HepG2 (cell line): ENCODE measurements around the gene CPNE5. TPM values are rescaled to one million over a fixed set of nuclear protein-coding genes. Genes with fewer than 3 reads are reported as not detected.

ENCODE experiments used
- ARNT2 ChIP-seq: sonication (generic); formaldehyde crosslinking; IDR thresholded peaks from 2 replicates; pipeline ENCODE4 v1.8.0; 2022; ENCODE audit warnings: mild to moderate bottlenecking, low read depth, missing genetic modification reagents, moderate library complexity
- CTCF ChIP-seq: sonication (generic); formaldehyde crosslinking; IDR thresholded peaks from 2 replicates; pipeline ENCODE4 v1.5.0; 2020; ENCODE audit warnings: mild to moderate bottlenecking, missing genetic modification reagents, moderate library complexity
- FUBP1 ChIP-seq: sonication (generic); formaldehyde crosslinking; IDR thresholded peaks from 2 replicates; pipeline ENCODE4 v1.5.1; 2020; ENCODE audit warnings: missing genetic modification reagents, mild to moderate bottlenecking, borderline replicate concordance
- GMEB1 ChIP-seq: sonication (generic); formaldehyde crosslinking; IDR thresholded peaks from 2 replicates; pipeline ENCODE4 v1.5.1; 2020; ENCODE audit warnings: missing genetic modification reagents, mild to moderate bottlenecking, borderline replicate concordance
- HIC2 ChIP-seq: sonication (generic); formaldehyde crosslinking; IDR thresholded peaks from 2 replicates; pipeline ENCODE4 v1.9.0; 2022; ENCODE audit warnings: low read depth, missing genetic modification reagents
- JUND ChIP-seq: sonication (generic); formaldehyde crosslinking; IDR thresholded peaks from 2 replicates; pipeline ENCODE4 v1.8.0; 2022; ENCODE audit warnings: mild to moderate bottlenecking, missing genetic modification reagents
- MXD3 ChIP-seq: IDR thresholded peaks from 2 replicates; pipeline ENCODE4 v1.6.1; 2016; ENCODE audit warnings: mild to moderate bottlenecking, missing biosample characterization, missing genetic modification reagents
- PHF8 ChIP-seq: sonication (generic); formaldehyde crosslinking; IDR thresholded peaks from 2 replicates; pipeline ENCODE4 v1.5.0; 2020; ENCODE audit warnings: missing genetic modification reagents
- SRF ChIP-seq: IDR thresholded peaks from 2 replicates; pipeline ENCODE4 v1.6.1; 2011; ENCODE audit warnings: mild to moderate bottlenecking, low read depth, low read length, moderate library complexity
- SRSF1 ChIP-seq: fragments of 200-400 bp; formaldehyde crosslinking; optimal IDR thresholded peaks from 2 replicates; pipeline ENCODE3; 2017; ENCODE audit warnings: mild to moderate bottlenecking, low read depth, low read length, moderate library complexity
- STAT6 ChIP-seq: sonication (generic); formaldehyde crosslinking; IDR thresholded peaks from 2 replicates; pipeline ENCODE4 v1.4.0; 2020; ENCODE audit warnings: missing genetic modification reagents, mild to moderate bottlenecking, borderline replicate concordance
- TAF15 ChIP-seq: fragments of 200-400 bp; formaldehyde crosslinking; IDR thresholded peaks from one replicate; pipeline ENCODE4 v1.6.1; 2018; ENCODE audit warnings: mild to moderate bottlenecking, low read depth, low read length; ENCODE audit not compliant: poor library complexity, severe bottlenecking
- TARDBP ChIP-seq: sonication (generic); formaldehyde crosslinking; IDR thresholded peaks from 2 replicates; pipeline ENCODE4 v1.8.0; 2022; ENCODE audit warnings: mild to moderate bottlenecking, missing genetic modification reagents
- ZNF329 ChIP-seq: sonication (generic); formaldehyde crosslinking; IDR thresholded peaks from 2 replicates; pipeline ENCODE4 v1.9.0; 2021; ENCODE audit warnings: low read depth, mild to moderate bottlenecking, missing genetic modification reagents
- ZSCAN9 ChIP-seq: IDR thresholded peaks from 2 replicates; pipeline ENCODE4 v1.6.1; 2016; ENCODE audit warnings: borderline replicate concordance
- polyA plus RNA-seq, 8 experiments: library from polyadenylated mRNA; depleted of rRNA in 3 of 8; stranded (reverse) in 7 of 8; unstranded in 1 of 8; fragments of >200 nt; fragmentation: Illumina TruSeq in 4 of 8; extraction: Trizol in 4 of 8; gene quantifications; 2 replicates each; pipeline versions ENCODE4 v1.2.1 to v1.2.3, GENCODE V29; 2011 to 2016; ENCODE audit warnings: low read depth in 4 of 8, missing spikeins in 1 of 8, mixed read lengths in 1 of 8; ENCODE audit not compliant: insufficient read depth in 1 of 8
- total RNA-seq, 5 experiments: library from RNA; depleted of rRNA; stranded (reverse); fragments of >200 nt; fragmentation: Illumina TruSeq; extraction: Trizol; gene quantifications; 2 replicates each; pipeline ENCODE4 v1.2.3, GENCODE V29; 2016; ENCODE audit warnings: low read depth in 1 of 5

The CPNE5 gene
- total and polyA plus RNA-seq, 2 of the 13 experiments (the other 11 are each of a cell fraction or from before 2014, with no cell fraction given): 0.16 TPM; not detected in 1

- 0 out of 2 replicates have a peak, but pooled peaks have one; percentile 27 for TF ChIP-seq STAT6 (CRISPR knock-in tag)
- peak; percentile 98 for TF ChIP-seq PHF8 (CRISPR knock-in tag)
- TF ChIP-seq JUND (CRISPR knock-in tag): no peak; the same call in 1 of the 2 replicates
- TF ChIP-seq MXD3: peak; percentile 99
- peak; percentile 55; the same call in 1 of the 2 replicates for TF ChIP-seq SRF
- TF ChIP-seq CTCF (CRISPR knock-in tag): no peak
- no peak for TF ChIP-seq TAF15
- peak; percentile 92 for TF ChIP-seq ARNT2 (CRISPR knock-in tag)
- peak; percentile 89 for TF ChIP-seq GMEB1 (CRISPR knock-in tag)
- TF ChIP-seq TARDBP: peak; percentile 95
- TF ChIP-seq ZNF329 (CRISPR knock-in tag): peak; percentile 89
- TF ChIP-seq ZSCAN9: peak; percentile 85
- TF ChIP-seq FUBP1: peak; percentile 95; the same call in 1 of the 2 replicates
- TF ChIP-seq HIC2 (CRISPR knock-in tag): 0 out of 2 replicates have a peak, but pooled peaks have one; percentile 38
- peak; percentile 58 for TF ChIP-seq SRSF1
Observed at GRCh38 chr6:36874443-36875249, 35.4 kb upstream of the CPNE5 start, which contains the start of gene PPIL1 (continued).
